Lower leg skin (tissue), 3 donors: ENCODE results near the gene SCN3A.

ENCODE experiments used
- POLR2A ChIP-seq, 2 donors: fragments of 450-650 bp; IDR thresholded peaks; one replicate each; pipeline ENCODE4 v1.6.1; 2016 to 2017; ENCODE audit warnings: antibody characterized with exemption in 2 of 2, mild to moderate bottlenecking in 1 of 2, moderate library complexity in 1 of 2
- TF ChIP-seq, protein P1 (sequence below), 3 donors: fragments of 450-650 bp; IDR thresholded peaks; one replicate each; pipeline ENCODE4 v1.5.1; 2016; ENCODE audit warnings: antibody characterized with exemption in 3 of 3, mild to moderate bottlenecking in 3 of 3, moderate library complexity in 2 of 3

DNA sequence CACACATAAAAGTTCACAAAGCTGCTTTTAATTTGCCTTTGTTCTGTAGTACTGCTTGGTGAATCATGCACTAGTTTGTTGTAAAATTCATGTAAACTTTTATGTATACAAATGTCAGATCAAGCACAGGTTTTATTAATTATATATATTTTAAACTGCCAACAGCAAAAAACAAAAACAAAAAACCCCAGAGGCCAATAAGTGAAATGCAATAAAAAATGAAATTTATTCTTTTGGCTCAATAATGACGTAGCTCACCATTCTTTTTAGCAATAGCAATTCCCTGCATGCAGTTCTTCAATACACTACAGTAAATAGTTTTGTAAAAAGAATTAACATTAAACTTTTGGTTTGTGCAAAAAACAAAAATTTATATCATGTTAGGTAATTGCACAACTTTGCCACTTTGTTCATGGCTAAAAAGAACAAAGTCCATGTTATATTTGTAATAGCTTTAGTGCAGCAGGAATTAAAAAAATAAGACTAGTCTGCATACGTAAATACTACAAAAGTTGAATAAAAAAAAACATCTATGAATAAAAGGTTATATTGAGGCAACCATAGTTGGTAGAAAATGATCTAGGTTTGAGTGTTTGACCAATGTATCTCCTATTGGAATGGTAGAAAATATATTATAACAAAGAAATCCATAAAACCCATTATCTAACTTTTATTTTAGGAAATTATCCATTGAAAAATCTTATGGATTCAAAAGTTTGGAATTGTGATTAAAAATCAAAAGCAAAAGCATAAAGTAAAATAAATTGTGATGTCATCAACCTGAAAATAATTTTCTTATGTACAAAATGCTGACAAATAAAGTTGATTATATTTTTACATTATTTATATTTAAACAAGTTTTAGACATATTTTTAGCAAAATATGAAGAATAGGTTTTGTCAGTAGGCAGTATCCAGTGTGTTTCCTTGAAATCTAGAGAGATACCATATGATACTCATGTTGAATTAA lies 115.6 kb downstream of the SCN3A start:
- TF ChIP-seq, protein P1, sequence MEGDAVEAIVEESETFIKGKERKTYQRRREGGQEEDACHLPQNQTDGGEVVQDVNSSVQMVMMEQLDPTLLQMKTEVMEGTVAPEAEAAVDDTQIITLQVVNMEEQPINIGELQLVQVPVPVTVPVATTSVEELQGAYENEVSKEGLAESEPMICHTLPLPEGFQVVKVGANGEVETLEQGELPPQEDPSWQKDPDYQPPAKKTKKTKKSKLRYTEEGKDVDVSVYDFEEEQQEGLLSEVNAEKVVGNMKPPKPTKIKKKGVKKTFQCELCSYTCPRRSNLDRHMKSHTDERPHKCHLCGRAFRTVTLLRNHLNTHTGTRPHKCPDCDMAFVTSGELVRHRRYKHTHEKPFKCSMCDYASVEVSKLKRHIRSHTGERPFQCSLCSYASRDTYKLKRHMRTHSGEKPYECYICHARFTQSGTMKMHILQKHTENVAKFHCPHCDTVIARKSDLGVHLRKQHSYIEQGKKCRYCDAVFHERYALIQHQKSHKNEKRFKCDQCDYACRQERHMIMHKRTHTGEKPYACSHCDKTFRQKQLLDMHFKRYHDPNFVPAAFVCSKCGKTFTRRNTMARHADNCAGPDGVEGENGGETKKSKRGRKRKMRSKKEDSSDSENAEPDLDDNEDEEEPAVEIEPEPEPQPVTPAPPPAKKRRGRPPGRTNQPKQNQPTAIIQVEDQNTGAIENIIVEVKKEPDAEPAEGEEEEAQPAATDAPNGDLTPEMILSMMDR (IDR thresholded peaks at IDR 0.05): no peak
- TF ChIP-seq POLR2A (IDR thresholded peaks at IDR 0.05): no peak
